Stimulated activated memory B cell treated with anti-CD40 and anti-IgM and Interleukin-4, amounts not matched to agents 10 μg/mL and 1 μg/mL and 100 μg/mL, for 72 hours (primary cell): Measurements from ENCODE around the gene KRTAP10-5.
"Not testable (repeated sequence)": the region's sequence is repeated elsewhere in the genome, so short reads cannot be mapped to it uniquely, and the experiment has no call there.

ENCODE experiments used
- ATAC-seq: fragments of 150-1000 bp; cut with Tn5 transposase; 2 replicates; pipeline ENCODE4 v1.10.0; 2021
- H3K27ac Mint-ChIP-seq: one replicate; pipeline ENCODE4 v1.8.0; 2022; ENCODE audit warnings: mild to moderate bottlenecking, mixed read lengths
- H3K27me3 Mint-ChIP-seq: one replicate; pipeline ENCODE4 v1.8.0; 2022; ENCODE audit warnings: mixed read lengths
- H3K36me3 Mint-ChIP-seq: one replicate; pipeline ENCODE4 v1.8.0; 2022; ENCODE audit warnings: mixed read lengths
- H3K4me1 Mint-ChIP-seq: one replicate; pipeline ENCODE4 v1.8.0; 2022; ENCODE audit warnings: mixed read lengths
- H3K4me3 Mint-ChIP-seq: one replicate; pipeline ENCODE4 v1.8.0; 2022; ENCODE audit warnings: mild to moderate bottlenecking, moderate library complexity, mixed read lengths
- H3K9me3 Mint-ChIP-seq: one replicate; pipeline ENCODE4 v1.8.0; 2022; ENCODE audit warnings: mixed read lengths

Gene KRTAP10-5

DNA sequence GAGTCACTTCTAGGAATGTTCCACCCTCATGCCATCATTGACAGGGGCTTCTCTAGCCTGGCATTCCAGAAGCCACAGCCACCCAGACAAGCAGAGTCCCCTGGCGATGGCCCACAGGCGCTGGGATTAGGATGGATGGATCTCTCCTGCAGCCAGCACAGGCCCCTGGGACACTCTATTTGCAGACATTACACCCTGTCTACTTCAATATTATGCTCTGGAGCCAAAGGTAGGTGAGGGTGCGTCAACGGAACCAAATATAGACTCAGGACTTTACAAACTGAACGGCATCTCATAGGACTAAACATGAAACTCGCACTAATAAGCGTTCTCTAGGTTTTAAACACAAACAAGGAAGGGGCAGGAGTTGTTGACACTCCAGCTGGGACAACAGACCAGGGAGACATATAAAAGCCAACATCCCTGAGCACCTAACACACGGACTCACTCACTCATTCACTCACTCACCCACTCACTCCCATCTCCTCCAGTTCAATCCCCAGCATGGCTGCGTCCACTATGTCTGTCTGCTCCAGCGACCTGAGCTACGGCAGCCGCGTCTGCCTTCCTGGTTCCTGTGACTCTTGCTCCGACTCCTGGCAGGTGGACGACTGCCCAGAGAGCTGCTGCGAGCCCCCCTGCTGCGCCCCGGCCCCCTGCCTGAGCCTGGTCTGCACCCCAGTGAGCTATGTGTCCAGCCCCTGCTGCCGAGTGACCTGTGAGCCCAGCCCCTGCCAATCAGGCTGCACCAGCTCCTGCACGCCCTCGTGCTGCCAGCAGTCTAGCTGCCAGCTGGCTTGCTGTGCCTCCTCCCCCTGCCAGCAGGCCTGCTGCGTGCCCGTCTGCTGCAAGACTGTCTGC lies 19.9 kb upstream of the KRTAP10-5 start, which contains the start of gene KRTAP10-7:
TSS of gene KRTAP10-7 (plus strand) at position 480 of the 861 bp plus-strand sequence. CDS start at position 505, 25 bp downstream.
- not testable (repeated sequence) for H3K4me1 Mint-ChIP-seq, H3K9me3 Mint-ChIP-seq, H3K36me3 Mint-ChIP-seq, H3K4me3 Mint-ChIP-seq, ATAC-seq, H3K27ac Mint-ChIP-seq
- H3K27me3 Mint-ChIP-seq, result peaks cover 67% of the 10 kb centered on the region

DNA sequence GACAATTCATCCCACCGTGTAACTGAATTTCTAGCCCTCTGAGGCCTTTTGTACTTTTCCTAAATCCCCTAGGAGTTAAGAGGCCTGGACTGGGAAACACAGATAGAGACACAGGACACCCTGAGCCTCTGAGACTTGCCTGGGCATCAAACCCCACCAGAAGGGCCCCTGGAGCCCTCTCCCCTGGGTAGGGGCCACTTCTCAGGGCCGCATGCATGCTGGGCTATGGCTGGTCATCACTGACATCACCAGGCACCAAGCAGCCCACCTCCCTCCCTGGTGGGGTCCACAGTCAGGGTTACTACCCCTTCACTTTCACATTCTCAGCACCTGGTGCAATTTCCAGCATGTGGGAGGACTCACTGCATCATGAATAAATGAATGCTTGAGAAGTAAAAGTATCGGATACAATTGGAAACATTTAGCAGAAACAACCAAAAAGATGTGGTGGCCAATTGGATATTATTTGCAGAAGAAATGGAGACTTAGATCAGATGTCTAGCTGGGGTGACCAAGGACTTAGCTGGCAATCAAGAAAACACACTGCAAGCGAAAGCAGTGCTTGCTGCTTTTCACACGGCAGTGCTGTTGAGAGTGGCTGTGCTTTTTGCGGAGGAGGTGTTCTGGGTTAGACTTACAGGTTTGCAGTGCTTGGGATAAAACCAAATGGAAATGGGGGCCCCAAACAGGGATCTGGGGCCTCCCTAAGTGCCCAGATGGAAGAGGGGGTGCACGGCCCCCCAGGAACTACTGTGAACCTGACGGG lies 19.0 kb upstream of the KRTAP10-5 start:
- no peaks in the 10 kb centered on the region for H3K4me1 Mint-ChIP-seq

DNA sequence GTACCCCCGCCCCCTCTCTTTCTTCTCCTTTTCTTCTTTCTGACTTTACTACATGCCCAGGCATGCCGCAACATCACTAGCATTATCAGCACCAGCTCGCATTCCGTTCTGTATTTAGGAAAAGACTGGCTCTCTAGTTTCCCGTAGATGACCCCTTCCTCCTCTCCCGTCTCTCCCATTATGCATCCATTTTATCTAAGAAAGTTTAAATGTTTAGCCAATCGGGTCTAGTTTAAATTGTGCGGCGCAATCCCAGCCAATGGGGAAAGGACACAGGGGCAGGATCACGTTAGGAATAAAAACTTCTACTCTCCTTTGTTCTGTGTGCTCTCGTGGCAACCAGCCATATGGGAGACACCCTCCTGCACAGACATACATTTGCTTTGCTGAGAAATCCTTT lies 17.7 kb upstream of the KRTAP10-5 start:
- no peak for ATAC-seq

More for the DNA sequence above, 19.0 kb upstream of the KRTAP10-5 start:
- ATAC-seq, result no peak
- H3K36me3 Mint-ChIP-seq, result peaks cover 4% of the 10 kb centered on the region
- no peak overlapping the region for H3K4me3 Mint-ChIP-seq
- H3K9me3 Mint-ChIP-seq, result peaks cover 6% of the 10 kb centered on the region
- H3K27me3 Mint-ChIP-seq, result peaks cover 61% of the 10 kb centered on the region
- no peak overlapping the region for H3K27ac Mint-ChIP-seq

DNA sequence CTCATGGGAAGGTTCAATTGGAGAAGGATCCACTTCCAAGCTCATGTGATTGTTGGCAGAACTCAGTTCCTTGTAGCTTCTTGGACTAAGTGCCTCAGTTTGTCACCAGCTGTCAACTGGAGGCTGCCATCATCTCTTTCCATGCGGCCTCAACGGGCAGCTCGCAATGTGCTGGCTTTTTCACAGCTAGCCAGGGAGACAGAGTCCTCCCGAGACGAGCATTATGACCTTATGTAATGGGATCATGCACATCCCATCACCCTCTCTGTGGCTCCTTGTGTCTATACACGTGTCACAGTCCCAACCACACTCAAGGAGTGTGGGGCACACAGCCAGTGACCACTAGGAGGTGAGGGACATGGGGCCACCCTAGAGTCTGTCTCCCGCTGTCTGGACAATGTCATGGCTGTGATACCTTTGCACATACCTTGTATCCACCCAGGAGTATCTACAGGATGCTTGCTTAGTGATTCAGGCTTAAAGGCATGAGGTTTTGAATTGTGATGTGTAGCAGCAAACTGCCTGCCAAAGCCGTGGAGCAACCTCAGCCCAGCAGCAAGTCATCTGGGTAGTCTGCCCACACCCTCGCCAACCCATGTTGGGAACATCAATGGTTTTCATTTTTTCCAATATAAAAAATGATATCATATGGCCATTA lies 15.8 kb upstream of the KRTAP10-5 start:
- Mint-ChIP-seq H3K9me3 (peaks cover 6% of the 10 kb centered on the region), H3K4me1 (no peaks in the 10 kb centered on the region)

More for the DNA sequence above, 17.7 kb upstream of the KRTAP10-5 start:
- H3K4me1 Mint-ChIP-seq, result no peaks in the 10 kb centered on the region
- peaks cover 4% of the 10 kb centered on the region for H3K36me3 Mint-ChIP-seq
- H3K27ac Mint-ChIP-seq, result no peak overlapping the region
- H3K9me3 Mint-ChIP-seq, result peaks cover 6% of the 10 kb centered on the region
- peaks cover 47% of the 10 kb centered on the region for H3K27me3 Mint-ChIP-seq
- no peak overlapping the region for H3K4me3 Mint-ChIP-seq

DNA sequence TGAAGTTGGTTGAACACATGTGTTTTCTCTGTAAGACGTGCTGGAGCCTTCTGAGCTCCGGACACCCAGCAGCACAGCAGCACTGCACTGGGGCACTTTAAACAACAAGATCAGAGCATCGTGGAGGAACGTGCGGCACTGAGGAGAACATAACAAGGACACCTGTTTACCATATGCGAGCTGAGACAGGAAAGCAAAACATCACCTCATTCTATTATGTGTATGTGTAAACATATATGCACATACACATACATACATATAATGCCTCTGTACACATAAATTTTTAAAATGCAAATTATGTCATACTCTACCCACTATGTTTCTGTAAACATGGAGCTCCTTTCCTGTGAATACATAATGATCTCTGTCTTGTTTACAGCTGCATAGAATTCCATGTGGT lies 15.1 kb upstream of the KRTAP10-5 start:
- Mint-ChIP-seq H3K4me3 (no peak overlapping the region), H3K36me3 (peaks cover 4% of the 10 kb centered on the region), H3K27ac (no peak overlapping the region), H3K9me3 (peaks cover 6% of the 10 kb centered on the region), H3K4me1 (no peaks in the 10 kb centered on the region), H3K27me3 (peaks cover 41% of the 10 kb centered on the region)
- no peak for ATAC-seq

More for the DNA sequence above, 15.8 kb upstream of the KRTAP10-5 start:
- Mint-ChIP-seq H3K36me3 (peaks cover 4% of the 10 kb centered on the region), H3K27me3 (peaks cover 41% of the 10 kb centered on the region), H3K4me3 (no peak overlapping the region), H3K27ac (no peak overlapping the region)
- peak; percentile 37 for ATAC-seq

DNA sequence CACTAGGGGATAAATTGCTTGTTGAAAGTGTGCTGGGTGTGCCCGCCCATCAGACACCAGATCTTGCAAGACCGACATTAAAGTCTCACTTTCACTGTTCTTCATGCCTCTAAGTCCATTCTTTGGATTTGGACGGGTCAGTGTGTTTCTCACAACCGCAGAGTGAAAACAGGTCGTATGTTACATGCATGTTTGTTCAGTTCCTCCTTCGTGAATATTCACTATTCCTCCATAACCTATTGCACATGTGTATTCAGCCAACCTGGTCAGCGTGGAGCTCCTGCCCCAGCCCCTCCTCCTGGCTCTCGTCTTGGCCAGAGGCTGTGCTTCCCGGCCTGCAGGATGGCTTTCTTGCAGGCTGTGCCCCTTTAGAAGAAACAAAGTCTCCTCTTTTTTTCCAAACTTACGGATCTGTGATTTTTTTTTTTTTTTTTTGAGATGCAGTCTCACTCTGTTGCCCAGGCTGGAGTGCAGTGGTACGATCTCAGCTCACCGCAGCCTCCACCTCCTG lies 14.1 kb upstream of the KRTAP10-5 start:
- peaks cover 47% of the 10 kb centered on the region for H3K27me3 Mint-ChIP-seq
- ATAC-seq, result no peak
- no peaks in the 10 kb centered on the region for H3K4me1 Mint-ChIP-seq
- H3K27ac Mint-ChIP-seq, result no peak overlapping the region
- no peak overlapping the region for H3K4me3 Mint-ChIP-seq
- peaks cover 4% of the 10 kb centered on the region for H3K36me3 Mint-ChIP-seq
- peaks cover 6% of the 10 kb centered on the region for H3K9me3 Mint-ChIP-seq

DNA sequence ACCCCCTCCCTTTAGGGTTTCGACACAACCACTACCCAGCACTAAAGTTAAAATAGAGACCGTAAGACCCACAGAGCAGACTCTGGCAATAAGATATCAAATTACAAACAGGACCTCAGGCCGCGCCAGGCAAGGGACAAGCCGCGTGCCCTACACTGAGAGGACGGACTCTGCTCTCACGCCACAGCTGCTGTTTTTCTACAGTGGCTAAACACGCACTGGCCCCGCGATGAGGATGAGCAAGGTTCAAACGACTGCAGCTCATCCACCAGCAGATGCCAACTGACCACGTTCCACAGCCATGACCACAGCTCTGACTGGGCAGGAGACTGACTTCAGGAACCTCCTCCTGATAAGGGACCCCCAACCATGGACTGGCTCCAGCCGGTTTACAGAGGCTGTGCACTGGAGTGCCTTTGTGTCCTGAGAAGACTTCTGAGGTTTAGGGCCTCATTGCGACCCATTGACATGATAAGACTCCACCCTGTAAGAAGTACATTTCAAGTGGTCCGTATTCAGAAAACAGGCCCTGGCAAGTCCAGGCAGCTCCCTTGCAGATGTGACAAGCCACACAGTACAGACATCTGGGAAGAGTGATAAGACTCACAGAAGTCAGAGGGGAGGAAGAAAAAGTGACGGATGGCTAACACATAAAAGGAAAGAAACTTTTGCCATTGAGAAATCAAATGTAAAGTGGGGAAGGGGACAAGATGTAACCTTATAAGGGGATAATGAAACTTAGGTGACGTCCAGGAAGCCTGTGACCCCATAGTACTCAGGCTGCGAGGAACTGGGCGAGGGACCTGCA lies 13.4 kb upstream of the KRTAP10-5 start:
- ATAC-seq, result no peak
- Mint-ChIP-seq H3K4me1 (no peaks in the 10 kb centered on the region), H3K4me3 (no peak overlapping the region), H3K27me3 (peaks cover 47% of the 10 kb centered on the region), H3K27ac (no peak overlapping the region), H3K9me3 (peaks cover 6% of the 10 kb centered on the region), H3K36me3 (peaks cover 2% of the 10 kb centered on the region)

DNA sequence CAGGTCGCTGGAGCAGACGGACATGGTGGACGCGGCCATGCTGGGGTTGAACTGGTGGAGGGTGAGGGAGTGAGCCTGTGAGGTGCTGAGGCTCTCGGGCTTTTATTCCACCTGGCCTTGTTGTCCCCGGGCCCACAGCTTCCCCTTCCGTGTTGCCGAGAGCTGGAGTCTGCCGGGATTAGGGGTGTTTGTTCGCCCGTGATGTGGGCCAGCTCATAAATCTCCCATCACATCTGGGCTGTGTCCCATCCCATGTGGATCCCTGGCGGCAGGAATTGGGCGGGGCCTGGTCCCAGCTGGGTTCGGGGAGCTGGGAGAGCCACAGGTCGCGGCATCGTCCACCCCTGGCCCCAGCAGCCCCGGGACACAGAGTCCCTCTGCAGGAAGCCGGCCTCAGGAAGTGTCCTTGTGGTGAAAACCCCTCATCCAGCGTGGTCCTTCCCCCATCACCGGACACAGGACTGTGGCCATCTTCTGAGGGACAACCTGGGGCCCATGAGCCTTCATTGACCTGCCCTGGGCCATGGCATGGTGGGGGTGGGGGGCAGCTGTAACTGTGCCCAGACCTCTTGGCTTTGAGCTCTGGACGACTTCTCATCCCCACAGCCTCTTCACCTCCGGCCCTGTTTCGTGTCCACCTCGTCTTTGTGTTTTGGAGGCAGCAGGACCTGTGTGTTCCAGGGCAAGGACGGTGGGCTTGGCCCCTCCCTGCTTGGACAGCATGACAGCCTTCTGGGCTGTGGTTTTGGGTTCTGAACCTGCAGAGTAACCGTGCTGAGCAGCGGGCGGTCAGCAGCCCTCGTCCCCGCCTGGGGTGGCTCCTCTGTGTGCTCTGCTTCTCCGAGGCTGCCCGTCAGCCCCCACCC lies 12.3 kb upstream of the KRTAP10-5 start, which contains the start of gene KRTAP10-6:
TSS of gene KRTAP10-6 (minus strand) at position 60 of the 866 bp plus-strand sequence. CDS start at position 39, 21 bp downstream.
- Mint-ChIP-seq H3K36me3 (no peaks in the 10 kb centered on the region), H3K4me1 (no peaks in the 10 kb centered on the region), H3K27ac (no peak within 1 kb of the TSS), H3K9me3 (no peaks in the 10 kb centered on the region), H3K4me3 (no peak within 1 kb of the TSS), H3K27me3 (peaks cover 37% of the 10 kb centered on the region)
- ATAC-seq, result no peak

DNA sequence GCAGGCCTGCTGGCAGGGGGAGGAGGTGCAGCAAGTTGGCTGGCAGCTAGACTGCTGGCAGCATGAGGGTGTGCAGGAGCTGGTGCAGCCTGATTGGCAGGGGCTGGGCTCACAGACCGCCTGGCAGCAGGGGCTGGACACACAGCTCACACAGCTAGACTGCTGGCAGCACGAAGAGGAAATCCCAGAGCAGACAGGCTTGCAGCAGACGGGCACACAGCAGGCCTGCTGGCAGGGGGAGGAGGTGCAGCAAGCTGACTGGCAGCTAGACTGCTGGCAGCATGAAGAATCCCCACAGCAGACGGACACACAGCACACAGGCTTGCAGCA lies 11.4 kb upstream of the KRTAP10-5 start:
- not testable (repeated sequence) for H3K27ac Mint-ChIP-seq, H3K4me3 Mint-ChIP-seq, H3K4me1 Mint-ChIP-seq, ATAC-seq, H3K9me3 Mint-ChIP-seq, H3K36me3 Mint-ChIP-seq
- H3K27me3 Mint-ChIP-seq, result peaks cover 41% of the 10 kb centered on the region

DNA sequence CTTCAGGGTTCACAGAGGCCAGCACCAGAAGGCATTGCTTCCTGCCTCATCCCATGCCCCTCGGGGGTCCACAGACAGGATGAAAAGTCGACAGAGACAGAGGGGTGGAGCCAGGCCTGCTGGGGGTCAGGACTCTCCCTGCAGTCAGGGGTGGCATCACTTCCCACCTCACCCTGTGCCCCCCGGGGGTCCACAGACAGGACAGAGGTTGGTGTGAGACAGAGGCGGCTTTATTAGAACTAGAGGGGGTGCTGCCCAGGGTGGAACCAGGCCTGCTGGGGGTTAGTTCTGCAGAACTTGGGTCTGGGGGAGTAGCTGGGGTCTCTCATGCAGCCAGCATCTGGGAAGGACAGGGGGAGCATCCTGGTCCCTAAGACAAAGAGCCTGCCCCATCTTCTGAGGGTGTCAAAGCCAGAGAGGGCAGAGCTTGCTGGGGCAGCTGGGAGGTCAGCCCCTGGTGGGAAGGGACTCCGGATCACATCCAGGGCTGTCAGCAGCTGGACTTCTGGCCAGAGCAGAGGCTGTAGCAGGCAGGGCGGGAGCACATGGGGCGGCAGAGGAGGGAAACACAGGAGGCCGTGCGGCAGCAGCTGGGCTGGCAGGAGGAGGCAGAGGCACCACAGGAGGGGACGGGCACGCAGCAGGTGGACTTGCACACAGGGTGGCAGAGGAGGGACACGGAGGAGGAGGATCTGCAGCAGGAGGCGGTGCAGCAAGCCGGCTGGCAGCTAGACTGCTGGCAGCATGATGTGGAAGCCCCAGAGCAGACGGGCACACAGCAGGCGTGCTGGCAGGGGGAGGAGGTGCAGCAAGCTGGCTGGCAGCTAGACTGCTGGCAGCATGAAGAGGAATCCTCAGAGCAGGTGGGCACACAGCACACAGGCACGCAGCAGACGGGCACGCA lies 10.7 kb upstream of the KRTAP10-5 start:
- not testable (repeated sequence) for H3K9me3 Mint-ChIP-seq, H3K4me3 Mint-ChIP-seq, H3K36me3 Mint-ChIP-seq, H3K27ac Mint-ChIP-seq, H3K4me1 Mint-ChIP-seq
- peak; percentile 21 for ATAC-seq
- H3K27me3 Mint-ChIP-seq, result peaks cover 47% of the 10 kb centered on the region

DNA sequence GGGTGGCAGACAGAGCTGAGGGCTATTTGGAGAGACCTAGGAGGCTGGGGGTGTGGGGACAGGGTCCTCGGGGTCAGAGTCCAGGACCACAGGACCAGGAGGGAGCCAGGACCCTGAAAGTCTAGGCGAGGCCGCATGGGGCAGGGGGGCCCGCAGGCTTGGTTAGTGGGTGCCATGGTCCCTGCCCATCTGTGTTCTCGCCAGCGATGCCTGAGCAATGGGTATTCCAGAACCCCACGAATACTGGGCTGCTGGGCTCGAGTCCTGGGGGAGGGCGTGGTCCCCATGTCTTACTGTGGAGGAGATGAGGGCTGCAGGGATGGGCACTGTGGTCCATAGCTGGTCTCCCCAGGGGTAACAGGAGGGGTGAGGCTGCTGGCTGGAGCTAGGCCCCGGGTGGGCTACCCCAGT lies 9.9 kb upstream of the KRTAP10-5 start:
- ATAC-seq, result peak; percentile 34

DNA sequence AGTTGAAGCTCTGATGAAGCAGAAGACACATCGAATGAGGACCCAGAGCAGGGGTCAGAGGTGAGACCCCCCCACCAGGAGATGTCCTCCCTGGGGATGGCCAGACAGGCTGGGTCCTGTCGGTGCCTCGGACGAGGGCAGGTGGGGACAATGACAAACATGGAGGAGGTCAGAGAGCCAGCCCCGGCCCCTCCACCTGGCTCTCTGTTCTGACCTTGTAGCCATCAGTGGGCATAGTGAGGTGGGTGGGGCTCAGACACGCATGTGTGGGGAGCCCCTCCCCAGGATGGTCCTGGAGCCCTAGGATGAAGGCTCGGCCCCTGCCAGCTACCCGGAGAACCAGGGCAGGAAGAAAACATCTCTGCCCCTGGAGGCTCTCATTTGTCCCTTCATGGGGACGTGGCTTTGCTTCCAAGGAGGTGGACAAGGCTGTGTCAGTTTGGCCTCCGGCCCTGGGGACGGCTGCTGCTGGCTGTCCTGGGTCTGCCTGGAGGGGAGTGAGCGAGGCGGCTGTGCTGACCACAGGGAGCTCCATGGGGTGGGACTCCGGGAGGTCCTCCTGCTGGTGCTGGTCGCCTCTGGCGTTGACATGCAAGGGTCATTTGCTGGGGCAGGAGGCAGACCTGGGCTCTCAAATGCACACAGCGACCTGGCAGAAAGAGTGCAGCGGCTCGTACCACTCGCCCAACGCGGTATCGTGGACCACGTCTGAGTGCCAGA lies 9.3 kb upstream of the KRTAP10-5 start:
- H3K27me3 Mint-ChIP-seq, result peaks cover 61% of the 10 kb centered on the region
- no peak overlapping the region for H3K4me3 Mint-ChIP-seq
- peak; percentile 21 for ATAC-seq

More for the DNA sequence above, 9.9 kb upstream of the KRTAP10-5 start:
- Mint-ChIP-seq H3K4me1 (no peaks in the 10 kb centered on the region), H3K4me3 (no peak overlapping the region), H3K27me3 (peaks cover 55% of the 10 kb centered on the region), H3K27ac (no peak overlapping the region), H3K9me3 (peaks cover 4% of the 10 kb centered on the region), H3K36me3 (no peaks in the 10 kb centered on the region)

More for the DNA sequence above, 9.3 kb upstream of the KRTAP10-5 start:
- H3K9me3 Mint-ChIP-seq, result peaks cover 5% of the 10 kb centered on the region
- no peaks in the 10 kb centered on the region for H3K4me1 Mint-ChIP-seq
- H3K36me3 Mint-ChIP-seq, result no peaks in the 10 kb centered on the region
- H3K27ac Mint-ChIP-seq, result no peak overlapping the region
